Sciatic nerve (tissue), 2 donors: Measurements from ENCODE around the gene OR52N2. TPM values are rescaled to one million over a fixed set of nuclear protein-coding genes. Genes with fewer than 3 reads are reported as not detected.
A peak's percentile ranks its signal among the peaks of the same experiment; 100 is the strongest.

Source experiments
- ATAC-seq: fragments of 200-7000 bp; cut with Tn5 transposase; one replicate; pipeline ENCODE4 v1.9.1; 2020; ENCODE audit warnings: mild to moderate bottlenecking, moderate library complexity
- DNase-seq: peaks from one replicate; pipeline ENCODE4 v3.0.0-alpha.2; 2020; ENCODE audit warnings: low spot score
- intact Hi-C: fragments of 100-400 bp; cut with DNase I; formaldehyde crosslinking; loops from one replicate; pipeline ENCODE4 v1.14.2; 2022
- total RNA-seq: library from RNA; stranded (reverse); fragmentation: NEBNext Ultra II Directional; extraction: Animal tissue kit (Norgen Biotek cat#: 25700); gene quantifications from one replicate; pipeline ENCODE4 v1.2.1, GENCODE V29; 2021
- donor health status: DM: no; HTN: no; CAD: no.
- donor health status: DM: no; HTN: no; CAD: no.

Gene OR52N2
- not detected for total RNA-seq

DNA sequence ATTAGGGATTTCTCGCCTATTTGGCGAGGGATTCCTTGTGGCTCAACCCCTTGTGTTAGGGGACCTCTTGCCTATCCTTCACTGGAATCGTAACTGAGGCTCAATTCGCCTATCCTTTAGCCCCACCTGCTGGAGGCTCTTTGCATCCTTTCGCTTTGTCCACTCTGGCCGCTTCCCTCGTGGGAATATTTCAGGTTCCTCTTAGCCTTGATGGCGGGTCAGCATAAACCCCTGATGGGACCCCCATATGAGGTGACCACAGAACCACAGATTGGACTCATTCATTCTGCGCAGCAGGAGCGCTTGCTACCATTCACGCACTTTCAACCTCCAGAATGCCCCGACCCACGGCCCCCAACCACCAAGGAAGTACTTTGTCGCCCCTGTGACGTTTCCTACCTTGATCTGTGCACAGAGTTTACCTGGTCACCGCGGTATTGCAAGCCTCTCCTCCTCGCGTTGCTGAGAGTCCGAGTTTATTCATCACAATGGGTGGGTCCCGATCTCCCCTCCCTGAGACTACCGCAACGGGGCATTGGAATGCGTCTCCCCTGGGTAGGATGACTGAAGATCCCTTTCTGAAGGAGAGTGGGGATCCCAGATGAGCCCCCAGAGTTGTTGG, at the start of gene OR52N2:
Gene OR52N2 (plus strand): TSS at position 425 of the 622 bp plus-strand sequence. CDS start 11,412 bp downstream, outside the sequence.
- peak; percentile 86 for DNase-seq
- intact Hi-C loops = loop anchor here (10.0 kb wide), 2 partner anchors 214 to 334 kb away; partner anchors contain the start of gene TRIM6
- peak; percentile 96 for ATAC-seq

DNA sequence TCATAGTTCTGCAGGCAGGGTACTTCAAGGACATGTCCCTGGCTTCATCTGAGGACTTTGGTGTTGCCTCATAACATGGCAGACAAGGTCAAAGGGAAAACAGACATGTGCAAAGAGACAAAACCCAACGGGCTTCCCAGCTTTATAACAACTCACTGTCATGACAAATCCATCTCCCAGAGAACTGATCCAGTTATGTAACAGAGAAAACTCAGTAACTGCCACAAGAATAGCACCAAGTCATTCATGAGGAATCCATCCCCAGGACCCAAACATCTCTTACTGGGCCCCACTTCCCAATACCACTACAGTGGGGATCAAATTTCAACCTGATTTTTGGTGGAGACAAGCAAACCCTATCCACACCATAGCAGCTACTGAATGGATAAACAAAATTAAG, 41.7 kb upstream of the OR52N2 start:
- intact Hi-C loops = no loop called here
- DNase-seq (no peak), ATAC-seq (no peak)

DNA sequence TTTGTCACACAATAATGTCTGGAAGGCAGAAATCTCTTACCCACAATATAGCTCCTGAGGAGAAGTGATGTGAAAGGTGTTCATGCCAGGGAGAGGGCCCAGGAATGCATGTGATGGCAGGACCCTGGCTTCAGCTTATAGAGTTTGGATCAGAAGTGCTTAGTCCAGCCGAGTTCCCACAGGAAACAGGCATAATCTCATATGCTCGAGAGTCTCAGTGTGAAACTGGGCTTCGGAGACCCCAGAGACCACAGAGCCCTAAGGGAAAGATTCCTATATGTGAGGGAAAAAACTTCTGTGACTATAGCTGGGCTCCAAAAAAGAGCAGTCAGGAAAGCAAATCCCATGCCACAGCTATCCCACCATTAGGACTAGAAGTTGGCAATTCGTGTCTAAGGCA, 25.5 kb upstream of the OR52N2 start, which contains the start of gene OR52N5:
Gene OR52N5 (minus strand): TSS at position 101 of the 400 bp plus-strand sequence. CDS start 4,721 bp downstream, outside the sequence.
- ATAC-seq (no peak), DNase-seq (no peak)
- intact Hi-C loops = no loop called here

DNA sequence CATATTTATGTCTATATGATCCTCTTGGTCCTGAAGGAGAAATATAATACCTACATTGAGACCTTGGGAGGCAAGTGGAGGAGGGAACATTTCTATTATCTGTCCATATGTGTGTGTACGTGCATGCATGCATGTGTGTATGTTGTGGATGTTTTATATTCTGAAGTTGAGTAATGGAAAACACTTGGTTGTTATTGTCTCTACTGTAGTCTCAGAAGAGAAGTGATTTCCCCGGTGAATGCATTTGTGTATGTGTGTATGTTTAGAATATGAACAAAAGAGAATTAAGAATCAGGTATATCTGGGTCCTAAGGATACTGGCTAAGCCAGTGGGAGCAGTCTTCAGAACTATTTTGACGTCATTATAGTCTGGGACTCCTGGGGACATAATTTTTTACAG, 17.6 kb upstream of the OR52N2 start, which contains the start of gene OR52N1:
Gene OR52N1 (minus strand): TSS at position 101 of the 400 bp plus-strand sequence. CDS start 2,449 bp downstream, outside the sequence.
- no peak for DNase-seq
- no peak for ATAC-seq
- intact Hi-C loops = no loop called here

DNA sequence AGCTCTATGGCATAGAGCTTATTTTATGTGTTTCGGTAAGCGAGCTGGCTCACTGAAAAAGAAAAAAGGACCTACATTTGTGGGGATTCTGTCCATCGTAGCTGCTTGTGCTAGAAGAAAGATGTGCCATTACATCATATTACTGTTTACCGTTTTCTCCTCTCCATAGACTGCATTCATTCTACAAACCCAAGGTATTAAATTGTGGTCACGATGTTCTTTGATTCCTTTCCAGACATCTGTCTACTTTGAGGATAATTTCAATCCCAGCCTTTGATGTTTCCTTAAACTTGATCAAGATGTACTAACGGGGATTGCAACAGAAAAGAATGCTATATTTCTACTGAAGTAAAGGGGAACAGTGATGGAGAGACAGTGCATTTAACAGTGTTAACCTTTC, 12.2 kb upstream of the OR52N2 start:
- intact Hi-C loops = no loop called here
- ATAC-seq (no peak), DNase-seq (no peak)

DNA sequence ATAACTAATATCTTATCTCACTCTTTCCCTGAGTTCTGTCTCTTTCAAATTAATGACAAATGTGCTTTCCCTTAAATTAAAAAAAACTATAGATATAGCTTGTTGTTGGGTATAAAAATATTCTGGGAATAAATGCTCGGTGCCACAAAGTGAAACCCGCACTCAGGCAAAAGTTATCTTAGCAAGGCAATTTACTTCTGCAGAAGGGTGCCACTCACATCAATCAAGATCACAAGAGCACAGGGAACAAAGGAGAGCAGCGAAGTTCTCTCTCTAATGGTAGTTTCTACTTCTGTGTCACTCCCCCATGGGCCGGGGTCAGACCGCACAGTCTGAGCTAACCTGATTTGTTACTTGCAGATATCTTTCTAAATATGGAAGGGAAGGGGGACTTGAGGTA, 4.7 kb upstream of the OR52N2 start:
- ATAC-seq (no peak), DNase-seq (no peak)
- intact Hi-C loops = loop anchor here (10.0 kb wide), 2 partner anchors 209 to 329 kb away; partner anchors contain the start of gene TRIM6

DNA sequence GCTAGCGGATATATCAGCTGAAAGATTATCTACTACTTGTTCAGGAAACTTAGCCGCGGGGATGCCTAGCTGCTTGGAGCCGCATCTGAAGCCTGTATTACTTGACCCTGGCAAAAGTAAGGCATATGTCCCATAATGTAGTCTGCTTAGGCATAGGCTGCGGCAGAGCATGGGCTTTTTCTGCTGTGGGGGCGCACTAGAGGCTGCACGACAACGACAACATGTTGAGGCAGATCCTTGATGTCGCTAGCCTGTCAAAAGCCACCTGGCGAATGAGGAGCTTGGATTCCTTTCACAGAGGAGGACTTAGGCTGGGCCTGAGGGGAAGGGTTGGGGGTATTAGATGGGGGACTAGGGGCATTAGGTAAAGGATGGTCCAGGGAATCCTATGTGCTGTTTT, 1.1 kb upstream of the OR52N2 start:
- ATAC-seq (no peak), DNase-seq (no peak)
- intact Hi-C loops = loop anchor here (10.0 kb wide), 2 partner anchors 213 to 333 kb away; partner anchors contain the start of gene TRIM6

DNA sequence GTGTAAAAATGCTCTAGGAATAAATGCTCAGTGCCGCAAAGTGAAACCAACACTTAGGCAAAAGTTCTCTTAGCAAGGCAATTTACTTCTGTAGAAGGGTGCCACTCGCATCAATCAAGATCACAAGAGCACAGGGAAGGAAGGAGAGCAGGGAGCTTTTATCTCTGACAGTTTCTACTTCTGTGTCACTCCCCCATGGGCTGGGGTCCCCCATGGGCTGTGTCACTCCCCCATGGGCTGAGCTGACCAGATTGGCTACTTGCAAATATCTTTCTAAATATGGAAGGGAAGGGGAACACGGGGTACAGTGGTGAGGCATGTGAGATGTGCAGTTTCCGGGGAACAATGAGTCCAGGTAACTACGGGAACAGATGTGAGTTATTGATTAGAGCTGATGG, 397 bp downstream of the OR52N2 start:
- intact Hi-C loops = loop anchor here (10.0 kb wide), 2 partner anchors 214 to 334 kb away; partner anchors contain the start of gene TRIM6
- ATAC-seq (peak; percentile 68), DNase-seq (no peak)

DNA sequence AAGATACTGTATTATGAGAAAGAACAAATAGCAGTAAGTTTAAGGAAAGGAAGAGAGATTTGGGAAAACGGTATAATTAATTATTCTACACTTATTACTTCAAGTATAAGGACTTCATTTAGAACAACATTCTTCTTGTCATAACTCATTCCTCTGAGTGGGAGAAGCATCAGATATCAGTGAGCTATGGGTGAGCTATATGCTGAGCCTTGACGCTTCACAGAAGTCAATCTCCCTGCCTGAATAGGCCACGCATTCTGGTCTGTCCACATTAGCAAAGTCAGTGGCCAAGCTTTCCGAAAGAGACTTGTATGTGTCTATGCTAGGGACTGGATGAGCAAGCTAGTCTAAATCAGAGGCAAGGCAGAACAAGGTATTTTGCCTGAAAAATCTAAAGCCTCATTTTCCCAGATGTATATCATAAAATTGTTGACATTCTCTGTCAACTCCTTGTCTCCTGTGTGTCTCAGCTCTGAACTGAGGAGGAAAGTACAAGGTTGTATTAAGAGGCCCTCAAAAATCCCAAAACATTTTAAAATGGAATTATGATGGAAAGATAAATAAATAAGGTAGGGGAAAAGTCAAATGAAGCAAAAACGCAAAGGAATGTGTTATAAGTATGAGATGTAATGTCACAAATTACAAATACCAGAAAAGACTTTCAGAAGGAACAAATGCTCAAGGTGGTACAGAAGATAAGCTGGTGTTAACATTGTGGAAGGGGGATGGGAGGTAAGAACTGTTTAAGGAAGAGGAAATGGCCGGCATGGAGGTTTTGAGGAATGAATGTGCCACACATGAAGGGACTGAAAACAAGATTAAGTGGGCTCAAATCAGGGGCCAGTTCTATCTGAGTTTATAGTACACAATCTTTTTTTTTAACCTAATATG, 1.4 kb downstream of the OR52N2 start:
- DNase-seq (no peak), ATAC-seq (no peak)
- intact Hi-C loops = loop anchor here (10.0 kb wide), 2 partner anchors 215 to 335 kb away; partner anchors contain the start of gene TRIM6

DNA sequence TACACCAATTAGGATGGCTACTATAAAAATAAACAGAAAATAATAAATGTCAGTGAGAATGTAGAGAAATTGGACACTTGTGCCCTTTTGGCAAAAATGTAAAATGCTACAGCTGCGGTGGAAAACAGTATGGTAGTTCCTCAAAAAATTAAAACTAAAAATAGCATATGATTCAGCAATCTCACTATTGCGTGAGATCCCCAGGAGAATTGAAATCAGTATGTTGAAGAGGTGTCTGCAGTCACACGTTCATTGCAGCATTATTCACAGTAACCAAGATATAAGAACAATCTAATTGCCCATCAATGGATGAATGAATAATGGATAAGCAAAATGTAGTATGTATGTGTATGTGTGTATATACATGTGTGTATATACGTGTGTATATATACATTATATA, 6.8 kb downstream of the OR52N2 start:
- no peak for DNase-seq
- intact Hi-C loops = no loop called here
- ATAC-seq = peak; percentile 48

DNA sequence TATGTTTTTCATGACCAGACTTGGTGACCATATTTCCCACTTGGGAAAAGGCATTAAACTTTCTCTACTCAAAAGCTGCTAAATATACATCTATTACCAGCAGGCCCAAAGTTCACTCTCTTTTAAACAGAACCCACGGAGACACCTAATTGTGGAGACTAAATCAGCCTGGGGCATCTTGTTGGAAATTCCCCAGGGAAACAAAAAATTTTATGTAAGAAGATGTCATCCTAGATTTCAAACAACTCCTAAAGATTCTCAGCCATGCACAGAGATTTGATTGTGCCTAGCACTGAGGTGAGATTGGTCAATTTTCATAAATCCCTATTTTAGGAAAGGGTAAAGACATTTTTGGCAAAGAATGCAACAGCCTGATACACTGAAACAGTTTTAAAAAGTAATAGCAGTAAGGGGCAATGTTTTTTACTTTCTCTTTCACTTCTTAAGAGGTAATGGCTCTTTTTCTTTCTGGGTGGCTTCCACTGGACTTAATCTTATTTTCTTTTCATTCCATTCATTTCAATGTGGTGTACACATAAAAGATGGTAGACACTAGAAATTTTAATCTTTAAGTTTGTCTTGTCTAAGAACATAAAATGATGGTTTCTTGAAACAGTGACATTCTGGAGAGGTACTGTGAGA, 9.6 kb downstream of the OR52N2 start:
- intact Hi-C loops = no loop called here
- ATAC-seq (no peak), DNase-seq (no peak)

DNA sequence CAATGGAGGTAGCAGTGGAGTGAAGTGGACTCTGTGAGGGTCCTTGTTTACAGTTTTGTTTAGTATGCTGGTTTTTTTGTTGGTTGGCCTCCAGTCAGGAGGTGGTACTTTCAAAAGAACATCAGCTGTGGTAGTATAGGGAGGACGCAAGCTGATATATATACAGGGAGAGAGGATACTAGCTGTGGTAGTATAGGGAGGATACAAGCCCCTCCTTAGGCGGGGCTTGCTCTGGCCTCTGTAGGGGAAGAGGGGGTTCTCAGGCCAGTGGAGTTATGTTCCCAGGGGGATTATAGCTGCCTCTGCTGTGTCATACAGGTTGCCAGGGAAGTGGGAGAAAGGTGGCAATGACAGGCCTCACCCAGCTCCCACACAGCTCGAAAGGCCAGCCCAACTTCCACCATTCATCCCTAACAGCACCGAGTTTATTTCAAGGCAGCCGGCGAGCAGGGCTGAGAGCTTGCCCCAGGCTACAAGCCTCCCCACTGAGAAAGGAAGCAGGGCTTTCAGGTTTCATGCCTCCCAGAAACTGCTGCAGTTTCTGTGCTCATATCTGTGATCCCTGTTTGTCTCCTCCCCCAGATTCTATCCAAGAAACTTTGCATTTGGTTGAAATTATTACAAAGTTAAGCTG, 22.6 kb downstream of the OR52N2 start:
- ATAC-seq (no peak), DNase-seq (no peak)
- intact Hi-C loops = no loop called here

DNA sequence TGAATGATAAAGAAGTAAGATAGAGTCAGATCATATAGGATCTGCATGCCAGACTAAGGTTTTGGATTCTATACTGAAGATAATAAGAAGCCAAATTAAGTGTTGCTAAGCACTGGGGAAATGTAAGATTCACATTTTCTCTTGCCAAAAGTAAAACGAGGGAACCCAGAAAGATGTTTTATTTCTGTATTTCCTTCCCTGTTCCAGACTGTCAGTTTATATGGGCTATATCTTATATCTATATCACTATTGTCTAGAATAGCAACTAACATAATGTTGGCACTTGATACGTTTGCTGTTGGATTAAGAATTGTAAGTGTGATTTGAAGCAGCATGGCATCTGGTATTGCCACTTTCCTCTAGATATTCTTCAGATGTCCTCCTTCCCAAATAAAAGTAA, 24.7 kb downstream of the OR52N2 start:
- intact Hi-C loops = no loop called here
- no peak for ATAC-seq

DNA sequence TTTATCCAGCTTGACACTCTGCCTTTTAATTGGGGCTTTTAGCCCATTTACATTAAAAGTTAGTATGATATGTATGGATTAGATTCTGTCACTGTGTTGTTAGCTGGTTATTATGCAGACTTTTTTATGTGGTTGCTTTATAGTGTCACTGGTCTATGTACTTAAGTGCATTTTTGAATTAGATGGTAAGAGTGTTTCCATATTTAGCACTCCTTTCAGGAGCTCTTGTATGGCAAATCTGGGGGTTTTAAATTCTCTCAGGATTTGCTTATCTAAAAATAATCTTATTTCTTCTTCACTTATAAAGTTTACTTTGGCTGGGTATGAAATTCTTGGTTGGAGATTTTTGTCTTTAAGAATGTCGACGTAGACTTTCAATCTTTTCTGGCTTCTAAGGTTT, 29.0 kb downstream of the OR52N2 start:
- ATAC-seq (no peak), DNase-seq (no peak)
- intact Hi-C loops = no loop called here

More for the DNA sequence above, 24.7 kb downstream of the OR52N2 start:
- DNase-seq = no peak

DNA sequence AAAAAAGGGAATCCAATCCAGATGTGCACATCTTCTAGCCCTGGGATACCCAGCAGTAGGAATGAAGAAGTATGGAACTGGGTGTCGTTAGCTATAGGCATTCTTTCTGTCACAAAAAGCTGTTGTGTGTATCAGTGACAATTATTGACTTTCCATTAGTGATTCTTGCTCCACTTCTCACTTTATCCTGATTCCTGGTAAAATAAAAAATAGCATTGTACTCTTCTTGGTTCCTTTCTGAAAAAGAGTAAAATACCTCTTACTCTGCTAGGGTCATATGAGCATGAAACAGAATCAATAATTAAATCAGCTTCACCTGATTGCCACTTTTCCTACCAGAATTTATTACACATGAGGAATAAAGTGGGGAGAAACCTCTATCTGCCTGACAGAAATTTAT, 33.1 kb downstream of the OR52N2 start, which contains the start of gene OR52E6:
Gene OR52E6 (minus strand): TSS at position 101 of the 400 bp plus-strand sequence. CDS start 0 bp downstream, at position 101.
- ATAC-seq (no peak), DNase-seq (no peak)
- intact Hi-C loops = no loop called here

DNA sequence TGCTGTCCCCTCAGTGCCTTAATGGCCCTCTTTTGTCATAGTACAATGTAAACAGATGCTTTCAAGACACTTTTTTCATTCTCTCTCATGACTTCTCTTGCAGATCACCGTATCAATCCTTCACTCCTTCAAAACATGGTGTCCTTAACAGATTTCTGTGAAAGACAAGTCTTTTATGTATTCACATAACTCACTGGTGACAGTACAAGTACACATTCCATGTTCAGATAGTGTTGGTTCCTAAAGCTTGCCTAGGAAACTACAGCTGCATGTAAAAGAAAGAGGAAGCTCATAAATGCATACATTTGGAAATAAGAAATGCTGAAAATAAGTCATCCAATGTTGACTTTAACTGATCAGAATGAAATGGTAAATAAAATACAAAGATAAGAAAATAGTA, 38.0 kb downstream of the OR52N2 start:
- DNase-seq (no peak), ATAC-seq (no peak)
- intact Hi-C loops = no loop called here

DNA sequence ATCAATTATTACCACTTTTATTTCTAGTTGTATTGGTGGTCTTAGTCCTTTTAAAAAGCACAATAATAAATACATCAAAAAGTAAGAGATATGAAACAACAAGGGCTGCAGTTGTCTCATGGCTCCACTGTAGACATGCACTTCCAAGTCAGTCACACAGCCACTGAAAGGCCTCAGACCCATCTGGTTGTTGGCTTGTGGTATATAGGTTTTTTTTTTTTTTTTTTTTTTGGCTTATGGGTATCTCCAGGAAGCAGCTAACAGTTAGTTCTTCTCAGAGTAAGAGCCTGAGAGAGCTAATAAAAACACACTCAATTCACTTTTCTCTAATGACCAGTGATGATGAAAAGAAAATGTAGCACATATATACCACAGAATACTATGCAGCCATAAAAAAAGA, 39.0 kb downstream of the OR52N2 start:
- intact Hi-C loops = no loop called here
- no peak for ATAC-seq
- DNase-seq = no peak

DNA sequence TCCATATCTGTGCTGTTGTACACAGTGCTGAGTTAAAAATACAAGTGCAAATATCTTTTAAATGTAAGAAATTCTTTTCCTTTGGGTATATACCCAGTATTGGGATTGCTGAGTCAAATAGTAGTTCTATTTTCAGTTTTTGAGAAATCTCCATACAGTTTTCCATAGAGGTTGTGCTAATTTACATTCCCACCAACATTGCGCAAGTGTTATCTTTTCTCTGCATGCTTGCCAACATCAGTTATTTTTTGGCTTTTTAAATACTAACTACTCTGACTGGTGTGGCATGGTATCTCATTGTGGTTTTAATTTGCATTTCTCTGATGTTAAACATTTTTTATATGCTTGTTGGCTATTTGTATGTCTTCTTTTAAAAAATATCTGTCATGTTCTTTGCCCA, 42.3 kb downstream of the OR52N2 start:
- DNase-seq (no peak), ATAC-seq (no peak)
- intact Hi-C loops = no loop called here

DNA sequence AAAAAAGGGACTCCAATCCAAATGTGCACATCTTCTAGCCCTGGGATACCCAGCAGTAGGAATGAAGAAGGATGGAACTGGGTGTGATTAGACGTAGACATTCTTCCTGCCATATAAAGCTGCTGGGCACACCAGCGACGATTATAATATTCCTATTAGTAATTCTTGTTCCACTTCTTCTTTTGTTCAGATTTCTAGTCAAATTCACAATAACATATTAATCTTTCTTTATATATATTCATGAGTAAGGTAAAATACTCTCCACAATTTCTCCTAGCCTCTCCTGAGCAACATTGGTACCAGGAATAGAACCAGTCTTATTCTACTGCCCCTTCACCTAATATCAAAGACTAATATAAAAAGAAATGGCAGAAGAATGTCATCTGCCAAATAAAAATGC, 48.9 kb downstream of the OR52N2 start, which contains the start of gene OR52E8:
Gene OR52E8 (minus strand): TSS at position 101 of the 400 bp plus-strand sequence. CDS start 0 bp downstream, at position 101.
- intact Hi-C loops = no loop called here
- ATAC-seq (no peak), DNase-seq (no peak)
